GM18508 (cell line): ENCODE results near the gene TEX12.
"Not testable (repeated sequence)": the region's sequence is repeated elsewhere in the genome, so short reads cannot be mapped to it uniquely, and the experiment has no call there.

ENCODE experiments used
- ATAC-seq: cut with Tn5 transposase; IDR thresholded peaks from one replicate; pipeline ENCODE4 v1.9.1; 2021; ENCODE audit warnings: moderate number of reproducible peaks; ENCODE audit not compliant: insufficient read depth, unreplicated experiment

The TEX12 gene

GRCh38 chr11:112163875-112164685 is 3.1 kb upstream of the TEX12 start, which contains the start of gene IL18:
Gene IL18 (minus strand): TSS chr11:112164094. CDS start chr11:112155053, 9,041 bp downstream.
- ATAC-seq = no peak

DNA sequence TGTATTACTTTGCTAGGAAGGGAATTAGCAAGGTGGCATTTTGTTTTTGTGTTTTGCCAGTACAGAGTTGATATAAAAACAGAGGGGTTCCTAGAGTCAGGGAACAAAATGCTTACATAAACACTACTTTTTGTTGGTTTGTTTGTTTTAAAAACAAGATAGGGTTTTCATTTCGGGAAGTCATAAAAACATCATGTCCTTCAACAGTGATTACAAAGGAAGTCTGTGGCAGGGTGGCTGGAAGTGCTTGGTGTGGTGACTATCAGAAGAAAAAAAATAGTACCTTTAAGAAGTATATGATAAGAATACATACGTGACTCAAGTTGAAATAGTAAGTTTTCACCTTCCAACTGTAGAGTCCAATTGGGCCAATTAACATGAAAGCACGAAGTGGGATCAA is 2.1 kb upstream of the TEX12 start:
- ATAC-seq = no peak

DNA sequence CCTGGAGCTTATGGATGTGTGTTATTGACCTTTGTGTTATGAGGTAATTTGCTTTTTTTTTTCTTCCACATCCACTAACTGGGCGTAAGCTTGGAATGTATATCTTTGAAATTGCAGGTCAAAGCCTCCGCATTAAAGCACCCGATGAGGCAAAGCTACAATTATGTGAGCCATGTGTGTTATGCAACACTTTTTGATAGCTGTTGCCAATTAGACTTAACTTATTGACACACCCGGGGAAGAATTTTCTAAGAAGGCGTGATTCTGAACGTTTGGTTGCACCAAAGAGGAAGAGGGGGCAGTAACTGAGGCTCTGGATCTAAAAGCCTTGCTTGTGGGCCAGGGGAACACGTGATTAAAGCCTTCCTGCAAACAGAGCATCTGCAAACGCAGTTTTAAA is 610 bp upstream of the TEX12 start:
- no peak for ATAC-seq

GRCh38 chr11:112172362-112172994 is 5.3 kb downstream of the TEX12 start:
- no peak for ATAC-seq

- ATAC-seq = no peak
Measured at GRCh38 chr11:112173152-112173551, 6.0 kb downstream of the TEX12 start.

DNA sequence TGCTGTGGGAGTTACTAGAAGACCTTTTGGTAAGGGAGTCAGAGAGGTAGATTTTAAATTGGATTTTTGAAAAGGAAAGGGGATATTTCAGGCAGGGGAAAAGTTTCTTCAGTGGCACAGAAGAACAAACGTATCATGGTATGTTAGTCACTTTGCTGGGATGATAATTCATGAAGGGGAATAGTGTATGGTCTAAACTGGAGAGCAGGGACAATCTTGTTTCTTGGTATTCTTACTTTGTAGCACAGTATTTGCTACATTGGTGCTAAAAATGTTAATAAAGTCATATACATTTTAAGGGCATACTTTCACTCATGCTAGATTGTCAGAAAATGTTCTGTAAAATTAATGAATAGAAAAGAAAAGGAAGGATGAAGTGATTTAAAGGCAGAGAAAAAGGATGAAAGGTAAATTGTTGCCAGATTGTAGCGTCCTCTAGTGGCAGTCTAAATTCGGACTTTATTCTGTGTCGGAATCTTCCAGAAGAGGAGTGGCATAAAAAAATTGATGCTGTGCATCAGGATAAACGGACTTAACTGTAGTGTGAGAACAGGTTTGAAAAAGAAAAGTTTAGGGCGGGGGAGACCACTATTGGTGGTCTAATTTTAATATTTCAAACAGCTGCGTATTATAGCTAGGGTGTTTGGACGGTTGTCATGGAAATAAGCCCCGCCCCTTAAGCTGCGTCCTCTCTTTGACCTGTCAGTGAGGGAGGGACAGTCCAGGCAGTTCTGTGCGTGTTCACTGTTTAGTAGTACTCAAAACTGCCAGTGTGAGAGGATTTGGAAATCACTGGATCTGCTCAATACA is 7.8 kb downstream of the TEX12 start, which contains the start of gene BCO2:
Gene BCO2 (plus strand): TSS at position 724 of the 810 bp plus-strand sequence. CDS start 90 bp downstream, outside the sequence.
- ATAC-seq = no peak

DNA sequence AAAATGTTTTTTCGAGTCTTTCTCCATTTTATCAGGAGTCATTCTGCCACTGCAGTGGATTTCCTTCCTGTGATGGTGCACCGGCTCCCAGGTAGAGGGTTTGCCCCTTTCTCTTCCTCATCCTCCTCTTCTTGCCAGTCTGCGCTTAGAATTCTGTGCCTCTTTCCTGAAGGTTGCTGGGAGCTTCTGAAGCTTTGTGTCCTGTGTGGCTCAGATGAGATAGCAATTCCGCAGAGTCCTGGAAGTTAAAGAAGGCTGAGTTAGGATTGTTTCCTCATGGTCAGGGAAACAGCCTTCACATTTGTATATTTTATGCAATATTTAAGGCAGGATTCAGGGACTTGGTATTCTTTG is 8.4 kb downstream of the TEX12 start:
- ATAC-seq = no peak

DNA sequence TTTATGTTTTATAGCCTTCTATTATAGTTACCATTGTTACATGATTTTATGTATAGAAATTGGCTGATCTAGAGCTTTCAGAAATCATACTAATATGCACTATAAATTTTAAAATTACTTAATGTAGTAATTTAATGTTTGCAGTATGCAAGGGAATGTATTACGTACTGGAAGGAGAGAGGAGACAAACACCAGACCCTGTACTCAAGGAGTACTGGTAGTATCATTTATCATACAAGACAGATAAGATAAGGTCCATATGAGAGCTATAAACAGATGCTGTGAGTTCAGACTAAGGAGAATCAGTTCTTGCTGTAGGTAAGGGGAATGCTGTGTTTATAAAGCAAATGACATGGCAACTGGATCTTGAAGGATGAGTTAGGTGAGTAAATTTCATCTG is 8.9 kb downstream of the TEX12 start:
- no peak for ATAC-seq

DNA sequence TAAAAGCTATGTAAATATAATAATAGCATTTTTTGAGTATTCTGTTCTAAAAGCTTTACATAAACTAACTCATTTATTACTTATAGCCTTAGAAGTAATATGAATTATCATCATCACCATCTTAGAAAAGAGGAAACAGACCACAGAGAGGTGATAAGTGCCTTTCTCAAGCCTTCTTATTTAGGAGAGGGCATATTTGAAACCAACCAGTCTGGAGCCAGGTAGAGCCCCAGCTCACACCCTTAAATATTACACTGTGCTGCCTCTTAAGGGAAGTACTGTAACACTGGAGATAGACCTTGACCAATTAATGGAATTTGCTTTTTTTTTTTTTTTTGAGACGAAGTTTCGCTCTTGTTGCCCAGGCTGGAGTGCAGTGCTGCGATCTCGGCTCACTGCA is 10.4 kb downstream of the TEX12 start:
- ATAC-seq = no peak

GRCh38 chr11:112178428-112178827 is 11.3 kb downstream of the TEX12 start:
- no peak for ATAC-seq

DNA sequence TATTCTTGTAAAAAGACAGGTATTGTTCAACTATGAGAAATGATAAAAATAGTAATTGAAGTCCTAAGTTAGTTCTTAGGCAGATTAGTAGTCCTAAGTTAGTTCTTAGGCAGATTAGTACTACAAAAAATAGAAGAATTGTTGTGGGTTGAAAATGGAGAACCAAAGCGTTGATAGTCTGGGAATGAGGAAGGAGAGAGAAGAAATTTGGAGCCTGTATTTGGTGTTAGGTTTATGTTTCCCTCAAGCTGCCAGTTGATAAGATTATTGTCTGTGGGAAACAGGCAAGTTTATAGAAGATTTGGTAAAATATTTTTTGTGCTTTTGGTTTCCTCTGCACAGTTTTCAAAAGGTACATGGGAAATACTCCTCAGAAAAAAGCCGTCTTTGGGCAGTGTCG is 11.8 kb downstream of the TEX12 start:
- no peak for ATAC-seq

GRCh38 chr11:112179601-112180000 is 12.4 kb downstream of the TEX12 start:
- peak; percentile 60 for ATAC-seq

DNA sequence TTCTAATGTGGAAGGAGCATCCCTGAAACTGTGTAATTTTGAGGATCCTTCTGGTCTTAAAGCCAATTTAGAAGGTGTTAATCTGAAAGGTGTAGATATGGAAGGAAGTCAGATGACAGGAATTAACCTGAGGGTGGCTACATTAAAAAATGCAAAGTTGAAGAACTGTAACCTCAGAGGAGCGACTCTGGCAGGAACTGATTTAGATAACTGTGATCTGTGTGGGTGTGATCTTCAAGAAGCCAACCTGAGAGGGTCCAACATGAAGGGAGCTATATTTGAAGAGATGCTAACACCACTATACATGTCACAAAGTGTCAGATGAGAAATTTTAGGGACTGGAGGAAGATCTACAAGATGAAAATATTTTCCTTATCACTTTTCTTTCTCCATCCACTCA is 15.7 kb downstream of the TEX12 start:
- no peak for ATAC-seq

DNA sequence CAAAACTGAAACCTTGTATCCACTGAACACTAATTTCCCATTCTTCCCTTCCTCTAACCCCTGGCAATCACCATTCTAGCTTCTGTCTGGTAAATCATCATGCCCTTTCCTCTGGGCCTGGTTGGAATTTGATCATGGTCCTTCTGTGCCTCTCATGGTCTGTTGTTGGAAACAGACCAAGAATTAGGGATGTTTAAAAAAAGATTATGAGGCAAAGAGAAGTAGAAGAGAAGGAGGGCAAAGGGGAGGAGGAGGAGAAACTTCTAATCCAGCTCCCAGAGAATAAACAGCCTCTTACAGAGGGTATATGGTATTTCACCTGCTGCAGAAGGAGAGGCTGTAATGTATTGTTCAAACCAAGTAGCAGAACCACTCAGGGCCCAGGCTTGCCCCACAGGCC is 18.7 kb downstream of the TEX12 start:
- no peak for ATAC-seq

- no peak for ATAC-seq
Measured at GRCh38 chr11:112186304-112186703, 19.1 kb downstream of the TEX12 start.

GRCh38 chr11:112195113-112195512 is 27.9 kb downstream of the TEX12 start:
- not testable (repeated sequence) for ATAC-seq

DNA sequence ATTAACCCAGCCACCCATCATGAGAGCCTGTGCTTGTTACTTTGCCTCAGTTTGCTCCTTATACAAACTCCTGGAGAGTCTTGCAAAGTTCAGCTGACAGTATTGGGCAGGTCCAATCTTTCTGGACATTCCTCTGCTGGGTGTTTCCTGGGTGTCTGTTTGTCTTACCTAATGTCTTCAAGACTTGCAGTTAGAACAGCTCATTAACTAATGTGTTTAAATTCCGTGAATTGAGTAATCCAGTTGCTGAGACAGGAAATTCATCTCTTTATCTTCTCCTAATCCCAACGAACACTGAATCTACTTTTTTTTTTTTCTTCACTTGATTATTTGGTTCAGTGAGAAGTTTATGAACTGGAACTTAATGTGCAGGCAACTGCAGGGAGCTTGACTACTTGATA is 28.8 kb downstream of the TEX12 start:
- ATAC-seq = no peak

DNA sequence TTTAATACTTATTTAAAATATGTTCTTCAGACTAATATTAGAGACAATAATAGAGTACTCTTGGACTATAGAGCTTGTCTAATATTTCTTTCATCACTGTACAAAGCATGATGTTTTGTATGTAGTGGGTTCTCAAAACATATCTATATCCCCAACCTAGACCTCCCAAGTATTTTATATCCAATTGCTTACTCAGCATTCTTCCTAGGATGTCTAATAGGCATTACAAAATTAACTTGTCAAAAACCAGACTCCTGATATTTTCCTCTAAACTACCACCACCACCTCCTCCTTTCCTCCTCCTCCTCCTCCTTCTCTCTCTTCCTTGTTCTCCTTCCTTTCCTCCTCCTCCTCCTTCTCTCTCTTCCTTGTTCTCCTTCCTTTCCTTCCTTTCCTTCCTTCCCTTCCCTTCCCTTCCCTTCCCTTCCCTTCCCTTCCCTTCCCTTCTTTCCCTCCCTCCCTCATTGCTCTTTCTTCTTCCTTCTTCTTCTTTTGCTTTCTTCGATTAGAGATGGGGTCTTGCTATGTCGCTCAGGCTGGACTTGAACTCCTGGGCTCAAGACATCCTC is 29.4 kb downstream of the TEX12 start:
- no peak for ATAC-seq

DNA sequence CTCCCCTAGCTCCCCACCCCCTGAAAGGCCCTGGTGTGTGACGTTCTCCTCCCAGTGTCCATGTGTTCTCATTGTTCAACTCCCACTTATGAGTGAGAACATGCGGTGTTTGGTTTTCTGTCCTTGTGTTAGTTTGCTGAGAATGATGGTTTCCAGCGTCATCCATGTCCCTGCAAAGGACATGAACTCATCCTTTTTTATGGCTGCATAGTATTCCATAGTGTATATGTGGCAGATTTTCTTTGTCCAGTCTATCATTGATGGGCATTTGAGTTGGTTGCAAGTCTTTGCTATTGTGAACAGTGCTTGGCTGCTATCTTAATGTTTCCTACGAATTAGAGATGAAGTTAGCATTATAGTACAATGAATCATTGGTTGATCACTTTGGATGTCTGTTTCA is 31.9 kb downstream of the TEX12 start:
- ATAC-seq = not testable (repeated sequence)

- ATAC-seq = no peak
Measured at GRCh38 chr11:112200252-112200651, 33.1 kb downstream of the TEX12 start.

DNA sequence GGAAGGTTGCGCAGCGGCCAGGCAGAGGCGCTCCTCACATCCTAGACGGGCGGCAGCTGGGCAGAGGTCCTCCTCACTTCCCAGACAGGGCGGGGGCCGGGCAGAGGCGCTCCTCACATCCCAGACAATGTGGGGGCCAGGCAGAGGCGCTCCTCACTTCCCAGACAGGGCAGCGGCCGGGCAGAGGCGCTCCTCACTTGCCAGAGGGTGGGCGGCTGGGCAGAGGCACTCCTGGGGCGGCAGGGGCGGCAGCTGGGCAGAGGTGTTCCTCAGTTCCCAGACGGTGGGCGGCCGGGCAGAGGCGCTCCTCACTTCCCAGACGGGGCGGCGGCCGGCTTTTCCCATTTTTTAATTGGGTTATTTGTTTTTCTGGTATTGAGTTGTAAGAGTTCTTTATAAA is 38.9 kb downstream of the TEX12 start:
- no peak for ATAC-seq
